HepG2 (cell line): ENCODE data around the gene OR2T10.

Experiments used
- CHD4 ChIP-seq: fragments of 200-600 bp; sonication (generic); IDR thresholded peaks from 2 replicates; pipeline ENCODE4 v1.7.0; 2017; ENCODE audit warnings: mild to moderate bottlenecking, low read length, borderline replicate concordance
- JUNB ChIP-seq: sonication (generic); formaldehyde crosslinking; IDR thresholded peaks from 2 replicates; pipeline ENCODE4 v1.8.0; 2022; ENCODE audit warnings: missing genetic modification reagents, mild to moderate bottlenecking, borderline replicate concordance
- JUND ChIP-seq: sonication (generic); formaldehyde crosslinking; IDR thresholded peaks from 2 replicates; pipeline ENCODE4 v1.8.0; 2022; ENCODE audit warnings: mild to moderate bottlenecking, missing genetic modification reagents
- KAT8 ChIP-seq: IDR thresholded peaks from 2 replicates; pipeline ENCODE4 v1.6.1; 2016; ENCODE audit warnings: missing genetic modification reagents, missing compliant biosample characterization
- KDM1A ChIP-seq: IDR thresholded peaks from 2 replicates; pipeline ENCODE4 v1.6.1; 2016; ENCODE audit warnings: missing compliant biosample characterization
- NONO ChIP-seq, 2 experiments: fragments of 450-650 bp in 1 of 2; sonication (generic) in 1 of 2; formaldehyde crosslinking in 1 of 2; IDR thresholded peaks in 1 of 2; conservative IDR thresholded peaks in 1 of 2; 2 replicates each; pipeline versions ENCODE4 v1.6.1 to v1.8.0; 2017 to 2022; ENCODE audit warnings: mild to moderate bottlenecking in 1 of 2, missing genetic modification reagents in 1 of 2, moderate library complexity in 1 of 2
- NR2F2 ChIP-seq: IDR thresholded peaks from 2 replicates; pipeline ENCODE4 v1.6.1; 2012; ENCODE audit warnings: low read depth, inconsistent platforms, borderline replicate concordance
- NR2F6 ChIP-seq, 2 experiments: IDR thresholded peaks; 2 replicates each; pipeline ENCODE4 v1.6.1; 2016; ENCODE audit warnings: antibody characterized with exemption in 1 of 2, mild to moderate bottlenecking in 1 of 2
- POLR2A ChIP-seq, 2 experiments: IDR thresholded peaks; 2 replicates each; pipeline ENCODE4 v1.6.1; 2011; ENCODE audit warnings: low read depth in 2 of 2, low read length in 2 of 2, mild to moderate bottlenecking in 1 of 2, moderate library complexity in 1 of 2; ENCODE audit not compliant: insufficient read depth in 1 of 2
- ZNF703 ChIP-seq: sonication (generic); formaldehyde crosslinking; IDR thresholded peaks from 2 replicates; pipeline ENCODE4 v1.5.1; 2020; ENCODE audit warnings: missing genetic modification reagents, mild to moderate bottlenecking, moderate library complexity, borderline replicate concordance
- TF ChIP-seq, protein P1 (sequence below), 2 experiments: sonication (generic) in 1 of 2; formaldehyde crosslinking in 1 of 2; IDR thresholded peaks; 2 replicates each; pipeline versions ENCODE4 v1.4.0 to v1.6.1; 2018 to 2020; ENCODE audit warnings: missing genetic modification reagents in 2 of 2, borderline replicate concordance in 1 of 2, low read depth in 1 of 2, mild to moderate bottlenecking in 1 of 2, missing biosample characterization in 1 of 2
- TF ChIP-seq, protein P2 (sequence below): sonication (generic); formaldehyde crosslinking; IDR thresholded peaks from 2 replicates; pipeline ENCODE4 v1.8.1; 2023; ENCODE audit warnings: missing genetic modification reagents, inconsistent platforms, borderline replicate concordance
- TF ChIP-seq, protein P3 (sequence below): sonication (generic); formaldehyde crosslinking; IDR thresholded peaks from 2 replicates; pipeline ENCODE4 v1.5.0; 2020; ENCODE audit warnings: mild to moderate bottlenecking, missing genetic modification reagents, moderate library complexity

GRCh38 chr1:248618119-248618518 lies 20.6 kb upstream of the OR2T10 start:
- TF ChIP-seq, protein P1, sequence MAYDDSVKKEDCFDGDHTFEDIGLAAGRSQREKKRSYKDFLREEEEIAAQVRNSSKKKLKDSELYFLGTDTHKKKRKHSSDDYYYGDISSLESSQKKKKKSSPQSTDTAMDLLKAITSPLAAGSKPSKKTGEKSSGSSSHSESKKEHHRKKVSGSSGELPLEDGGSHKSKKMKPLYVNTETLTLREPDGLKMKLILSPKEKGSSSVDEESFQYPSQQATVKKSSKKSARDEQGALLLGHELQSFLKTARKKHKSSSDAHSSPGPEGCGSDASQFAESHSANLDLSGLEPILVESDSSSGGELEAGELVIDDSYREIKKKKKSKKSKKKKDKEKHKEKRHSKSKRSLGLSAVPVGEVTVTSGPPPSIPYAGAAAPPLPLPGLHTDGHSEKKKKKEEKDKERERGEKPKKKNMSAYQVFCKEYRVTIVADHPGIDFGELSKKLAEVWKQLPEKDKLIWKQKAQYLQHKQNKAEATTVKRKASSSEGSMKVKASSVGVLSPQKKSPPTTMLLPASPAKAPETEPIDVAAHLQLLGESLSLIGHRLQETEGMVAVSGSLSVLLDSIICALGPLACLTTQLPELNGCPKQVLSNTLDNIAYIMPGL (CRISPR knock-in tag; IDR thresholded peaks at IDR 0.05; ENCODE audit: borderline replicate concordance in 1 of 2, low read depth in 1 of 2) = no peak
- no peak for TF ChIP-seq NONO (IDR thresholded peaks at IDR 0.05)
- TF ChIP-seq NONO (CRISPR knock-in tag; conservative IDR thresholded peaks at IDR 0.05) = no peak
- TF ChIP-seq JUND (CRISPR knock-in tag) = no peak
- TF ChIP-seq NR2F2 = no peak
- TF ChIP-seq KAT8 (CRISPR knock-in tag) = no peak
- TF ChIP-seq, protein P2, sequence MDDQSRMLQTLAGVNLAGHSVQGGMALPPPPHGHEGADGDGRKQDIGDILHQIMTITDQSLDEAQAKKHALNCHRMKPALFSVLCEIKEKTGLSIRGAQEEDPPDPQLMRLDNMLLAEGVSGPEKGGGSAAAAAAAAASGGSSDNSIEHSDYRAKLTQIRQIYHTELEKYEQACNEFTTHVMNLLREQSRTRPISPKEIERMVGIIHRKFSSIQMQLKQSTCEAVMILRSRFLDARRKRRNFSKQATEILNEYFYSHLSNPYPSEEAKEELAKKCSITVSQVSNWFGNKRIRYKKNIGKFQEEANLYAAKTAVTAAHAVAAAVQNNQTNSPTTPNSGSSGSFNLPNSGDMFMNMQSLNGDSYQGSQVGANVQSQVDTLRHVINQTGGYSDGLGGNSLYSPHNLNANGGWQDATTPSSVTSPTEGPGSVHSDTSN (CRISPR knock-in tag) = no peak
- TF ChIP-seq JUNB (CRISPR knock-in tag) = no peak
- TF ChIP-seq CHD4 = no peak
- TF ChIP-seq, protein P3, sequence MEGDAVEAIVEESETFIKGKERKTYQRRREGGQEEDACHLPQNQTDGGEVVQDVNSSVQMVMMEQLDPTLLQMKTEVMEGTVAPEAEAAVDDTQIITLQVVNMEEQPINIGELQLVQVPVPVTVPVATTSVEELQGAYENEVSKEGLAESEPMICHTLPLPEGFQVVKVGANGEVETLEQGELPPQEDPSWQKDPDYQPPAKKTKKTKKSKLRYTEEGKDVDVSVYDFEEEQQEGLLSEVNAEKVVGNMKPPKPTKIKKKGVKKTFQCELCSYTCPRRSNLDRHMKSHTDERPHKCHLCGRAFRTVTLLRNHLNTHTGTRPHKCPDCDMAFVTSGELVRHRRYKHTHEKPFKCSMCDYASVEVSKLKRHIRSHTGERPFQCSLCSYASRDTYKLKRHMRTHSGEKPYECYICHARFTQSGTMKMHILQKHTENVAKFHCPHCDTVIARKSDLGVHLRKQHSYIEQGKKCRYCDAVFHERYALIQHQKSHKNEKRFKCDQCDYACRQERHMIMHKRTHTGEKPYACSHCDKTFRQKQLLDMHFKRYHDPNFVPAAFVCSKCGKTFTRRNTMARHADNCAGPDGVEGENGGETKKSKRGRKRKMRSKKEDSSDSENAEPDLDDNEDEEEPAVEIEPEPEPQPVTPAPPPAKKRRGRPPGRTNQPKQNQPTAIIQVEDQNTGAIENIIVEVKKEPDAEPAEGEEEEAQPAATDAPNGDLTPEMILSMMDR (CRISPR knock-in tag) = no peak
- TF ChIP-seq ZNF703 (CRISPR knock-in tag) = no peak
- TF ChIP-seq NR2F6 (IDR thresholded peaks at IDR 0.05) = no peak
- TF ChIP-seq NR2F6 (CRISPR knock-in tag; IDR thresholded peaks at IDR 0.05) = no peak
- no peak for TF ChIP-seq KDM1A
- no peak for TF ChIP-seq POLR2A (IDR thresholded peaks at IDR 0.05; ENCODE audit: insufficient read depth in 1 of 2, low read depth in 2 of 2, low read length in 2 of 2)
